DND-41 (cell line): ENCODE measurements around the gene MYT1.

Experiments used
- EZH2 ChIP-seq: IDR thresholded peaks from 3 replicates; pipeline ENCODE4 v1.6.1; 2012; ENCODE audit warnings: borderline replicate concordance, low read depth, mild to moderate bottlenecking, moderate library complexity, low read length, inconsistent platforms; ENCODE audit not compliant: severe bottlenecking
- TF ChIP-seq, protein P1 (sequence below): IDR thresholded peaks from 2 replicates; pipeline ENCODE4 v1.5.1; 2012; ENCODE audit warnings: borderline replicate concordance, low read length, moderate library complexity, mild to moderate bottlenecking; ENCODE audit not compliant: poor library complexity, severe bottlenecking; ENCODE audit errors: extremely low read depth

DNA sequence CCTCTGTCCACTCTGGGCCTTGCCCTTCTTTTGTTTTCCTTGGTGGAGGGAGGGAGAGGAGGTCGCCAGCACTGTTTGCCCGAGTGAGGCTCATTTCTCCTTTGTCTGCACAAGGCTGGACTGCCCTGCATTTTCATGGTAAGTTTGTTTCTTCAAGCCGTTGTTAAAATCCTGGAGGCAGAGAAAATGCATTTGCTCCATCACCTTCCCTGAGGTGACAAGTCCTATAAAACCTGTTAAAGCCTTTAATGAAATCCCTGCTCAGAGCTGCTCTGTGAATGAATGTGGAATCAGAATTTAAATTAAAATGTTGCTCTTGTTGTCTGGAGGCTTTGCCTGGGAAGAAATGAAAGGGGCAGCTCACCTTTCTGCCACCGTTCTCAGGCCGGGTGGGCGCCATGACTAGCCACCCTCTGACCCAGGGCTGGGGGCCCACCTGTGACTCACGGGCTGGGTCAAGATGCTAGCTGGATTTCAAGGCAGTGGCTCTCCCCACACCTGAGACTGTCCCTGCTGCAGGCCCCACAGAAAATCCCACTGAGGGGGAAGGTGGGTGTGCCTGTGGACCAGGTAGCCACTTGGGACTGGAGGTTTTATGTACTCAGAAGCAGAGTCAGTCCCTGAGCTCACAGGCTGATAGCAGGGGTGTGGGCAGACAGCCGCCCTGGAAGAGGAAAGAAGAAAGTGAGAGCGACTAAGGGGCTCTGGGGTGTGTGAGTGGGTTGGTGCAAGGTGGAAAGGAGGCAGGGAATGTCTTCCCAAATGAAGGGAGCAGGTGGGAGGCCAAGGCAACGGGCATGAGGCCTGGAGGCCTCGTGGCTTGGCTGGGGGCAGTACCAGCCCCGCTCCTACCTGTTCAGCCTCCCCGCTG is 24.0 kb upstream of the MYT1 start:
- no peak for TF ChIP-seq EZH2
- TF ChIP-seq, protein P1, sequence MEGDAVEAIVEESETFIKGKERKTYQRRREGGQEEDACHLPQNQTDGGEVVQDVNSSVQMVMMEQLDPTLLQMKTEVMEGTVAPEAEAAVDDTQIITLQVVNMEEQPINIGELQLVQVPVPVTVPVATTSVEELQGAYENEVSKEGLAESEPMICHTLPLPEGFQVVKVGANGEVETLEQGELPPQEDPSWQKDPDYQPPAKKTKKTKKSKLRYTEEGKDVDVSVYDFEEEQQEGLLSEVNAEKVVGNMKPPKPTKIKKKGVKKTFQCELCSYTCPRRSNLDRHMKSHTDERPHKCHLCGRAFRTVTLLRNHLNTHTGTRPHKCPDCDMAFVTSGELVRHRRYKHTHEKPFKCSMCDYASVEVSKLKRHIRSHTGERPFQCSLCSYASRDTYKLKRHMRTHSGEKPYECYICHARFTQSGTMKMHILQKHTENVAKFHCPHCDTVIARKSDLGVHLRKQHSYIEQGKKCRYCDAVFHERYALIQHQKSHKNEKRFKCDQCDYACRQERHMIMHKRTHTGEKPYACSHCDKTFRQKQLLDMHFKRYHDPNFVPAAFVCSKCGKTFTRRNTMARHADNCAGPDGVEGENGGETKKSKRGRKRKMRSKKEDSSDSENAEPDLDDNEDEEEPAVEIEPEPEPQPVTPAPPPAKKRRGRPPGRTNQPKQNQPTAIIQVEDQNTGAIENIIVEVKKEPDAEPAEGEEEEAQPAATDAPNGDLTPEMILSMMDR, result no peak
